Breast epithelium (tissue), 3 donors: ENCODE results near the gene DACH1.

Experiments used
- CTCF ChIP-seq, 3 donors: fragments of 450-650 bp; IDR thresholded peaks; one replicate each; pipeline ENCODE4 v1.5.1; 2016 to 2017; ENCODE audit warnings: antibody characterized with exemption in 3 of 3, mild to moderate bottlenecking in 3 of 3, moderate library complexity in 3 of 3
- POLR2A ChIP-seq: fragments of 450-650 bp; IDR thresholded peaks from one replicate; pipeline ENCODE4 v1.6.1; 2016; ENCODE audit warnings: antibody characterized with exemption, mild to moderate bottlenecking, moderate library complexity
- POLR2AphosphoS5 ChIP-seq, 3 donors: sonication (generic); formaldehyde crosslinking; IDR thresholded peaks; one replicate each; pipeline ENCODE4 v1.6.1; 2017; ENCODE audit warnings: antibody characterized with exemption in 3 of 3

- TF ChIP-seq CTCF (IDR thresholded peaks at IDR 0.05) (no peak), POLR2A (no peak), POLR2AphosphoS5 (IDR thresholded peaks at IDR 0.05) (no peak)
Measured at GRCh38 chr13:71730267-71730666, 136.7 kb downstream of the DACH1 start.
